ENCODE measurements around the gene SF3B3.

Gene SF3B3

DNA sequence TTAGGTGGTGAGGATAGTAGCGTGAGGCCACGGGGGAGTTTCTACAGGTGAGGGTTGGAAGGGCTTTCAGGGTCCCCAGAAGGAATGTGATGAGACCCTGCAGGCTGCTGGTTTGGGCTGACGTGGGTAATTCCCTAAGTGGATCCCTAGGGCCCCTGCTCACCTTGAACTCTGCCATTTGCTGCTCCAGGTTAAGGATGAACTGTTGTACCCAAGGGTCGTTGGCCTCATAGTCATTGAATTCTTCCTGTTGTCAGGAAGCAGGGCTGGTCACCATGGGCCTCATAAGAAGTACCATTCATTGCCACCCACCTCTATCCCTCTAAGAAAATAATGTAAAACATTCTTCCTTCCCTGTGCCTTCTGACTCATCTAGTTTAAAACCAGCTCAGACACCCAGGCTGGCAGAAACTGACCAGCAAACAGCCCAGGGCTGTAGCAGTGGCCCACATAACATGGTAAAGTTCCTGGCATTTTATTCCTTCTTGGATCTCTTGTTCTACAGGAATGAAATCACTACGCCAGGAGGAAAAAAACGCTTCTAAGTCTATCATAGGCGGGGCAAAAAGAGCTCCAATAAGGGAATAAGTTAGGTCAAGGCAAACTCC is 41.6 kb upstream of the SF3B3 start:
- H3K4ac ChIP-seq (ENCODE audit: low read length) = no peak overlapping the region
- H2BK120ac ChIP-seq (ENCODE audit: low read depth, low read length) = no peak overlapping the region
- H2BK5ac ChIP-seq (ENCODE audit: low read length) = no peak overlapping the region
- H3K4me2 ChIP-seq (ENCODE audit: insufficient read depth, low read length, poor library complexity, severe bottlenecking) = no peak overlapping the region
- no peak overlapping the region for H2BK12ac ChIP-seq (ENCODE audit: low read length)
- no peak overlapping the region for H3K27ac ChIP-seq (replicated peaks; ENCODE audit: low read length)
- WGBS, 2 donors (ENCODE audit: extremely low coverage in 2 of 2, insufficient read length in 2 of 2, insufficient replicate concordance in 1 of 2) = no CpG with 5 or more reads among the region's 7 CpGs
- H2AK5ac ChIP-seq (ENCODE audit: low read depth, low read length) = no peak overlapping the region
- no peak overlapping the region for H4K91ac ChIP-seq (ENCODE audit: low read depth, low read length, poor library complexity)
- peaks cover 36 to 84% of the 10 kb centered on the region in 2 donors for H3K36me3 ChIP-seq (replicated peaks in 1 of 2; ENCODE audit: control insufficient read depth in 2 of 2, insufficient read depth in 2 of 2, low read length in 2 of 2)
- no peak overlapping the region for H3K4me3 ChIP-seq (ENCODE audit: low read length in 2 of 2)
- H3K18ac ChIP-seq (ENCODE audit: low read length) = no peak overlapping the region
- H3K23ac ChIP-seq (ENCODE audit: low read depth, low read length, poor library complexity) = no peak overlapping the region
- no peaks in the 10 kb centered on the region for H3K79me1 ChIP-seq (ENCODE audit: low read depth, low read length)
- no peak overlapping the region for H2AFZ ChIP-seq (ENCODE audit: low read length)
- no peak overlapping the region for H3K14ac ChIP-seq (ENCODE audit: low read length)
- H3K9me3 ChIP-seq (replicated peaks in 1 of 2; ENCODE audit: control insufficient read depth in 2 of 2, insufficient read depth in 1 of 2, low read depth in 1 of 2, low read length in 2 of 2) = no peaks in the 10 kb centered on the region
- H4K8ac ChIP-seq (ENCODE audit: low read depth, low read length) = no peak overlapping the region
- no peaks in the 10 kb centered on the region for H3K4me1 ChIP-seq (ENCODE audit: control insufficient read depth in 2 of 2, insufficient read depth in 1 of 2, low read depth in 1 of 2, low read length in 2 of 2)
- no peaks in the 10 kb centered on the region for H3K27me3 ChIP-seq (ENCODE audit: control insufficient read depth in 3 of 3, insufficient read depth in 3 of 3, low read depth in 1 of 3, low read length in 3 of 3)
- peak overlapping the region; percentile 66 for H3K9ac ChIP-seq (ENCODE audit: low read depth, low read length, poor library complexity)
- DNase-seq (ENCODE audit: low spot score) = no peak
- H2BK15ac ChIP-seq (ENCODE audit: low read length) = no peak overlapping the region

DNA sequence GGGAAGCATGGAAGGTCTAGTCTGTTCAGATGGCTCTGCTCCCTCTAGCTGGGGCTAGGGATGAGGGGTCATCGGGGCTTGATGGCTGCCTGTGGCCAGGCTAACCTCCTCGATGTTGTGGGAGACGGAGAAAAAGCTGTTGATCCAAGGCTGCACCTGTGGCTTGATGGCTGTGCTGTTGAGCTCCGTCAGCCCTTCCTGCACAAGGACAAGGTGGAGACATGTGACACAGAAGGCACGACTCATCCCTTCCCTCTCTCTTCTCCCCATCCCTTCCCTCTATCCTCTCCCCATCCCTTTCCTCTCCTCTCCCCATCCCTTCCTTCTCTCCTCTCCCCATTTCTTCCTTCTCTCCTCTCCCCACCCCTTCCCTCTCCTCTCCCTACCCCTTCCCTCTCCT is 41.0 kb upstream of the SF3B3 start:
- H3K4me1 ChIP-seq (ENCODE audit: control insufficient read depth in 2 of 2, insufficient read depth in 1 of 2, low read depth in 1 of 2, low read length in 2 of 2) = no peaks in the 10 kb centered on the region
- H3K27me3 ChIP-seq (ENCODE audit: control insufficient read depth in 3 of 3, insufficient read depth in 3 of 3, low read depth in 1 of 3, low read length in 3 of 3) = no peaks in the 10 kb centered on the region
- H2BK12ac ChIP-seq (ENCODE audit: low read length) = no peak overlapping the region
- no peaks in the 10 kb centered on the region for H3K9me3 ChIP-seq (replicated peaks in 1 of 2; ENCODE audit: control insufficient read depth in 2 of 2, insufficient read depth in 1 of 2, low read depth in 1 of 2, low read length in 2 of 2)
- no peak for DNase-seq (ENCODE audit: low spot score)
- H3K4ac ChIP-seq (ENCODE audit: low read length) = no peak overlapping the region
- H3K27ac ChIP-seq (replicated peaks; ENCODE audit: low read length) = no peak overlapping the region
- H2AK5ac ChIP-seq (ENCODE audit: low read depth, low read length) = no peak overlapping the region
- H2BK15ac ChIP-seq (ENCODE audit: low read length) = no peak overlapping the region
- no peak overlapping the region for H2BK120ac ChIP-seq (ENCODE audit: low read depth, low read length)
- no peak overlapping the region for H2BK5ac ChIP-seq (ENCODE audit: low read length)
- H3K4me2 ChIP-seq (ENCODE audit: insufficient read depth, low read length, poor library complexity, severe bottlenecking) = no peak overlapping the region
- H3K4me3 ChIP-seq (ENCODE audit: low read length in 2 of 2) = no peak overlapping the region
- H4K8ac ChIP-seq (ENCODE audit: low read depth, low read length) = no peak overlapping the region
- H3K18ac ChIP-seq (ENCODE audit: low read length) = no peak overlapping the region
- H3K14ac ChIP-seq (ENCODE audit: low read length) = no peak overlapping the region
- H3K9ac ChIP-seq (ENCODE audit: low read depth, low read length, poor library complexity) = peak overlapping the region; percentile 70
- H2AFZ ChIP-seq (ENCODE audit: low read length) = no peak overlapping the region
- peaks cover 36 to 81% of the 10 kb centered on the region in 2 donors for H3K36me3 ChIP-seq (replicated peaks in 1 of 2; ENCODE audit: control insufficient read depth in 2 of 2, insufficient read depth in 2 of 2, low read length in 2 of 2)
- H3K23ac ChIP-seq (ENCODE audit: low read depth, low read length, poor library complexity) = no peak overlapping the region
- no CpG with 5 or more reads among the region's 5 CpGs for WGBS, 2 donors (ENCODE audit: extremely low coverage in 2 of 2, insufficient read length in 2 of 2, insufficient replicate concordance in 1 of 2)
- H3K79me1 ChIP-seq (ENCODE audit: low read depth, low read length) = no peaks in the 10 kb centered on the region
- H4K91ac ChIP-seq (ENCODE audit: low read depth, low read length, poor library complexity) = no peak overlapping the region

DNA sequence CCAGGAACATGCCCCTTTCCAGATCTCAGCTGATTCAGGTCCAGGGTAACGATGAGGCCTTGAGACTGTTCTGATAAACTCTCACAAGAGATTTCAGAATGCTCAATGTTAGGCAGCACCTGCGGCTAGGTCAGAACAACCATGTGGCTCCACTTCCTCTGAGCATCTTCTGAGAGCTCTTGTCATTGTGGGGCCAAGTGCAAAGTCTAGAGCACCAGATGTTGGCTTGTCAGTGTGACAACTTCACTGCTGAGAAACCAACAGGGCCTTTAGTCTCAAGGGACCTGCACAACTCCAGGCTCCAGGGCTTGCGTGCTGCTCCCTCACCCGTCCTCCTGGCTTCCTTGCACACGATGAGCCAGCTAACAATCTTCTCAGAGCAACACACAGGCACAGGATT is 40.2 kb upstream of the SF3B3 start:
- H3K14ac ChIP-seq (ENCODE audit: low read length) = no peak overlapping the region
- no peak overlapping the region for H2BK15ac ChIP-seq (ENCODE audit: low read length)
- no peak overlapping the region for H3K9ac ChIP-seq (ENCODE audit: low read depth, low read length, poor library complexity)
- DNase-seq (ENCODE audit: low spot score) = no peak
- WGBS, 2 donors (ENCODE audit: extremely low coverage in 2 of 2, insufficient read length in 2 of 2, insufficient replicate concordance in 1 of 2) = no CpG with 5 or more reads among the region's 5 CpGs
- no peak overlapping the region for H3K4me2 ChIP-seq (ENCODE audit: insufficient read depth, low read length, poor library complexity, severe bottlenecking)
- no peaks in the 10 kb centered on the region for H3K4me1 ChIP-seq (ENCODE audit: control insufficient read depth in 2 of 2, insufficient read depth in 1 of 2, low read depth in 1 of 2, low read length in 2 of 2)
- H3K27me3 ChIP-seq (ENCODE audit: control insufficient read depth in 3 of 3, insufficient read depth in 3 of 3, low read depth in 1 of 3, low read length in 3 of 3) = no peaks in the 10 kb centered on the region
- no peak overlapping the region for H2AFZ ChIP-seq (ENCODE audit: low read length)
- no peak overlapping the region for H2BK12ac ChIP-seq (ENCODE audit: low read length)
- H3K27ac ChIP-seq (replicated peaks; ENCODE audit: low read length) = no peak overlapping the region
- no peak overlapping the region for H2BK120ac ChIP-seq (ENCODE audit: low read depth, low read length)
- no peaks in the 10 kb centered on the region for H3K79me1 ChIP-seq (ENCODE audit: low read depth, low read length)
- H3K4me3 ChIP-seq (ENCODE audit: low read length in 2 of 2) = no peak overlapping the region
- no peak overlapping the region for H2AK5ac ChIP-seq (ENCODE audit: low read depth, low read length)
- no peak overlapping the region for H4K8ac ChIP-seq (ENCODE audit: low read depth, low read length)
- no peak overlapping the region for H2BK5ac ChIP-seq (ENCODE audit: low read length)
- H3K9me3 ChIP-seq (replicated peaks in 1 of 2; ENCODE audit: control insufficient read depth in 2 of 2, insufficient read depth in 1 of 2, low read depth in 1 of 2, low read length in 2 of 2) = no peaks in the 10 kb centered on the region
- H3K18ac ChIP-seq (ENCODE audit: low read length) = no peak overlapping the region
- H4K91ac ChIP-seq (ENCODE audit: low read depth, low read length, poor library complexity) = no peak overlapping the region
- H3K23ac ChIP-seq (ENCODE audit: low read depth, low read length, poor library complexity) = no peak overlapping the region
- no peak overlapping the region for H3K4ac ChIP-seq (ENCODE audit: low read length)
- H3K36me3 ChIP-seq (replicated peaks in 1 of 2; ENCODE audit: control insufficient read depth in 2 of 2, insufficient read depth in 2 of 2, low read length in 2 of 2) = peaks cover 36 to 77% of the 10 kb centered on the region in 2 donors

DNA sequence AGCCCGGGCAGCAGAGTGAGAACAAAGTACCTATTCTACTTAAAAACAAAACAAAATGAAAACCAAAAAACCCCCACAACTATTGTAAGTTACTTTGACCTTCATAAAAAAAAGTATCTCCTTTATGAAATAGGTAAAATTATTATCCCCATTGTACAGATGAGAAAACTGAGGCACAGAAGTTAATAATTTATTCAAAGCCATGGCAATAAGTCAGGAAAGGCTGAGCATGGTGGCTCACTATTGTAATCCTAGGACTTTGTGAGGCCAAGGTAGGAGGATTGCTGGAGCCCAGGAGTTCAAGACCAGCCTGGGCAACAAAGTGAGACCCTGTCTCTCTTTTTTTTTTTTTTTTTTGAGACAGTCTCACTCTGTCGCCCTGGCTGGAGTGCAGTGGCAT is 38.7 kb upstream of the SF3B3 start:
- Histone ChIP-seq H3K79me1 (ENCODE audit: low read depth, low read length) (no peaks in the 10 kb centered on the region), H3K27ac (replicated peaks; ENCODE audit: low read length) (no peak overlapping the region), H3K9ac (ENCODE audit: low read depth, low read length, poor library complexity) (no peak overlapping the region), H2BK12ac (ENCODE audit: low read length) (no peak overlapping the region), H2AK5ac (ENCODE audit: low read depth, low read length) (no peak overlapping the region), H3K4me1 (ENCODE audit: control insufficient read depth in 2 of 2, insufficient read depth in 1 of 2, low read depth in 1 of 2, low read length in 2 of 2) (no peaks in the 10 kb centered on the region), H3K27me3 (ENCODE audit: control insufficient read depth in 3 of 3, insufficient read depth in 3 of 3, low read depth in 1 of 3, low read length in 3 of 3) (no peaks in the 10 kb centered on the region), H3K23ac (ENCODE audit: low read depth, low read length, poor library complexity) (no peak overlapping the region), H2AFZ (ENCODE audit: low read length) (no peak overlapping the region), H2BK5ac (ENCODE audit: low read length) (no peak overlapping the region), H3K4me2 (ENCODE audit: insufficient read depth, low read length, poor library complexity, severe bottlenecking) (no peak overlapping the region), H2BK120ac (ENCODE audit: low read depth, low read length) (no peak overlapping the region), H3K36me3 (replicated peaks in 1 of 2; ENCODE audit: control insufficient read depth in 2 of 2, insufficient read depth in 2 of 2, low read length in 2 of 2) (peaks cover 30 to 72% of the 10 kb centered on the region in 2 donors), H4K8ac (ENCODE audit: low read depth, low read length) (no peak overlapping the region), H3K4ac (ENCODE audit: low read length) (no peak overlapping the region), H3K14ac (ENCODE audit: low read length) (no peak overlapping the region), H3K18ac (ENCODE audit: low read length) (no peak overlapping the region), H4K91ac (ENCODE audit: low read depth, low read length, poor library complexity) (no peak overlapping the region), H2BK15ac (ENCODE audit: low read length) (no peak overlapping the region), H3K4me3 (ENCODE audit: low read length in 2 of 2) (no peak overlapping the region), H3K9me3 (replicated peaks in 1 of 2; ENCODE audit: control insufficient read depth in 2 of 2, insufficient read depth in 1 of 2, low read depth in 1 of 2, low read length in 2 of 2) (no peaks in the 10 kb centered on the region)
- no peak for DNase-seq (ENCODE audit: low spot score)
- WGBS, 2 donors (ENCODE audit: extremely low coverage in 2 of 2, insufficient read length in 2 of 2, insufficient replicate concordance in 1 of 2) = no CpG with 5 or more reads among the region's 2 CpGs

All from neuronal stem cell (in vitro differentiated cells).